GM10266 (cell line): ENCODE measurements around the gene PLXNA2.

Experiments
- DNase-seq: peaks from one replicate; pipeline ENCODE4 v3.0.0; 2012; ENCODE audit errors: extremely low spot score
- TF ChIP-seq, protein P1 (sequence below): IDR thresholded peaks from 2 replicates; pipeline ENCODE4 v1.5.1; 2012; ENCODE audit warnings: mild to moderate bottlenecking, low read depth; ENCODE audit not compliant: control insufficient read depth, insufficient read depth; ENCODE audit errors: missing control alignments

Gene PLXNA2

DNA sequence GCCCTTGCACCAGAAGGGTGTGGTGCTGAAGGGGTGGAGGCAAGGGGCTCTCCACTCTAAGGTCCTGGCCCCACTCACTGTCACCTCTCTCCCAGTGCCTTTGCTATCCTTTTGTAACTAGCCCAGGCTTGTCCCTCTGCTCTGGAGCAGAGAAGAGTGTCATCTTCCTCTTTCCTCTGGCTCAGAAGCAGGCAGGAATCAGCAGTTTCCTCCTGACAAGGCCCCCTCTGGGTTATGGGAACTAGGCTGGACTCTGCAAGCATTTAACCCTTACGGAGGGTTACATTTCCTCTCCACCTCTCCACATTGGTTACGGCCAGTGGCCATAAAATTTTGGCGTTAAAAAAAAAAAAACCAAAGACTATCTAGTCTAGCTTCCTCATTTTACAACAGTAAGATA, 30.4 kb downstream of the PLXNA2 start:
- DNase-seq = no peak
- TF ChIP-seq, protein P1, sequence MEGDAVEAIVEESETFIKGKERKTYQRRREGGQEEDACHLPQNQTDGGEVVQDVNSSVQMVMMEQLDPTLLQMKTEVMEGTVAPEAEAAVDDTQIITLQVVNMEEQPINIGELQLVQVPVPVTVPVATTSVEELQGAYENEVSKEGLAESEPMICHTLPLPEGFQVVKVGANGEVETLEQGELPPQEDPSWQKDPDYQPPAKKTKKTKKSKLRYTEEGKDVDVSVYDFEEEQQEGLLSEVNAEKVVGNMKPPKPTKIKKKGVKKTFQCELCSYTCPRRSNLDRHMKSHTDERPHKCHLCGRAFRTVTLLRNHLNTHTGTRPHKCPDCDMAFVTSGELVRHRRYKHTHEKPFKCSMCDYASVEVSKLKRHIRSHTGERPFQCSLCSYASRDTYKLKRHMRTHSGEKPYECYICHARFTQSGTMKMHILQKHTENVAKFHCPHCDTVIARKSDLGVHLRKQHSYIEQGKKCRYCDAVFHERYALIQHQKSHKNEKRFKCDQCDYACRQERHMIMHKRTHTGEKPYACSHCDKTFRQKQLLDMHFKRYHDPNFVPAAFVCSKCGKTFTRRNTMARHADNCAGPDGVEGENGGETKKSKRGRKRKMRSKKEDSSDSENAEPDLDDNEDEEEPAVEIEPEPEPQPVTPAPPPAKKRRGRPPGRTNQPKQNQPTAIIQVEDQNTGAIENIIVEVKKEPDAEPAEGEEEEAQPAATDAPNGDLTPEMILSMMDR = no peak

DNA sequence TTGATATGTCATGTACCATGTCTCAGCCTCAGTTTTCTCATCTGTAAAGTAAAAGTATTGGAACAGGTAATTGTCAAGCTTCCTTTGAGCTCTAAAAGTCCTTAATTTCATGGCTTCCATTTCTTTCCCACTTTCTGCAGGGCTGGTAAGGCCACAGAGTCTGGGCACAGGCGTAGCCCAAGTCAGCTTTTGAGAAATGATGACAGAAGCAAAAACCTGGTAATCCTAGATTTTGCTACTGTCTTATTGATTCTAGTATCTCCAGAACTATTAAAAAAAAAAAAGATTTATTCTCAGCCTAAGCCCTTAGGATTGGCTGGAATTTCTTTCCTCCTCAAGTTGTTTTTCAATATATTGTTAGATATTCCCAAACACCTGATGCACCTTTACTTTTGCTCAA, 31.3 kb downstream of the PLXNA2 start:
- TF ChIP-seq, protein P1 = no peak
- DNase-seq = no peak

DNA sequence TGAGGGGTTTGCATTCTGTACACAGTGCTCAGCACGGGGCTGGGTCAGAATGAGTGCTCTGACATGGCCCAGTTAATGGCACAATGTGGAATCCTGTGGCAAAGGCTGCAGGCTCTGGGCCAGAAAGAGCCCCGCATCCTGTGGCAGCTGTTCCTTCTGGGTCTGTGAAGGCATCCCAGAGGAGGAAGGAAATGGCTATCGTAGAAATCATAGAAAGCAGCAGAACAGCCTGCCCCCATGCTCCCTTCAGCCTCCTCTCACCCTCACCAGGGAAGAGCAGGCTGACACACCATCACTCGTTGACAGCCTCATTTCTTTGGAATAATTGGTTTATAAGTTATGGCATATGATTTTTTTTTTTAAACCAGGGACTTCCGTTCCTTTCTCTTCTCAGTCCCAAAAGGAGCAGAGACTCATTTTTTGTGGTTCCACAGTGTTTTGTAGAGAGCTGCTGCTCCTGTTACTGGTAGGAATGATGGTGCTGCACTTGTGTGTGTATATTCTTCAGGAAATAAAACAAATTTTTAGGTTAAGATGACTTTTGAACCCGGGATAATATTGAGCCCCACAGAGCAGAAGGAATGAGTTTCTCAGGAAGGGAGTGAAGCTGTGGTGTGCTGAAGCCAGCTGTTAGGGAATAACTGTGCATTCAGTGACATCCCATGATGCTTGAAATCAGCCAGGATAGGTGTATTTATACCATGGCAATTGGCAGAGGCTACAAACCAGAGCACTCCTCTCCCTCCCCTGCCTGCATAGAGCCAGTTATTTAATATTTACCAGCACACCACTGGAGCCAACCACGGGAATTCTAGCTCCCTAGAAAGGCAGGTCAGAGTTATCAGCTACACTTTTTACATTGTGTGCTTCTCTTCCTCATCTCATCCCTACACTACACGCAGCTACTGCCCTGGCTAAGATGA, 32.0 kb downstream of the PLXNA2 start:
- DNase-seq = no peak
- TF ChIP-seq, protein P1 = no peak

DNA sequence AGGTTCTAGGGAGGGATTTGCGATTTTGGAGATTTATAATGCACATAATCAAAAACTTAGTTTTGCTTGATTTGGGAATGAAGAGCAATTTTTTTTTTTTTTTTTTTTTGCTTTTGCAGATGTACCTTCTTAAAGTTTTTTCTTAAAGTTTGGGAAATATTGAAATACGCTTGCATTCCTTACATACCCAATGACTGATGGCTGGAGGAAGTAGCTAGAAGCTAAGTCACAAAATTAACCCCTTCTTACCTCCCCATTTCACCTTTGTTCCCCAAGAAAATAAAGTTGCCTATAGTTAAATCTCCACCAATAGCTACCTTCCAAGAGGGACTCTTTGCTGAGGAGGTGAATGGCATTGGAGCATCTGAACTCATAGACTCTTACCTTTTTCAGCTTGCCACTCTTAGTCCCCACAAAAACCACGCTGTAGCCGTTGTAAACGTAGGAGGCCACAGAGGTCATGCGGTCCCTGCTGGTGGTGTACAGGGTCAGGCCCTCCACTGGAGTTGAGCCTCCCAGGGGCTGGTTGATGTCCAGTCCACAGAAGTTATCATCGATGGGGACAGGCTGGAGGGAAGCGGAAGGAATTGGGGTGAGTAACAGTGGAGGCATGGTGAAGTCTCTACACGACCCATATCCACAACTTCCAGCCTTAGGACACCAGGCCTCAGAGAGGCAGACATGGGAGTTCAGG, 34.1 kb downstream of the PLXNA2 start:
- TF ChIP-seq, protein P1 = no peak
- DNase-seq = no peak

DNA sequence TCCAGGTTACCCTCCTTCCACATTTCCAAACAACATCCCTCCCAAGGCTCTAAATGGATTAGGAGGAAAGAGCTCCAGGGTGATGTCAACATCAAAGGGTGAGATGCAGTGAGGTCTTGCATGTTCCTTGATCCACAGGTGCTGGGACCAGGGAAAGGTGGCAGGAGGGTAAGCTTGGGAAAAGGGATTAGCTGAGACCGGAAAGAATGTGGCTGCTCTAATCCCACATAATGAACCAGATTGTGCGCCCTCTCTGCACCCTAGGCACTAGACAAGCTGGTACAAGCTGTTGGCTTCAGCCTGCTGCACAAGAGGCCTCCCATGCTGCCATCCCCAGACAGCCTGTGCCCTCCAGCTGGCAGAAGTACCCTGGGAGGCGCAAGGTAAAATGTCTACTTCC, 34.9 kb downstream of the PLXNA2 start:
- no peak for DNase-seq
- TF ChIP-seq, protein P1 = no peak

DNA sequence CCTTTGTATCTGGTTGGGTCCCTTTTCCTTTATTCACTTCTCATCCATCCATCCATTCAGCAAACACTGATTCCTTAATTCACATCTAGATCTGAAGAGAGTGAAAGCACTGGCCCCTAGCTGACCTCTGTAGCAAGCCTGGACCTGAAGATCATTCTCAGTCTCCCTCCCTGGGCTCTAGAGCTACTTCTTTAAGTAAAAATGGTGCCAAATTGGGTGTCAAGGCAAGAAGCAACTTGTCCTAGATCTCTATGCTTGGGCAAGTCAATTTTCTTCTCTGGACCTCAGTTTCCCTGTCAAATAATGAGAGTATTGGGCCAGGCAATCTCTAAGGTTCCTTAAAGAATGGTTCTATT, 36.1 kb downstream of the PLXNA2 start:
- no peak for DNase-seq
- TF ChIP-seq, protein P1 = no peak
